ENCODE results near the gene TRMT1. TPM values are rescaled to one million over a fixed set of nuclear protein-coding genes. Genes with fewer than 3 reads are reported as not detected.

The TRMT1 gene
- total RNA-seq, 1 experiment from 2014 or later = 106 TPM

DNA sequence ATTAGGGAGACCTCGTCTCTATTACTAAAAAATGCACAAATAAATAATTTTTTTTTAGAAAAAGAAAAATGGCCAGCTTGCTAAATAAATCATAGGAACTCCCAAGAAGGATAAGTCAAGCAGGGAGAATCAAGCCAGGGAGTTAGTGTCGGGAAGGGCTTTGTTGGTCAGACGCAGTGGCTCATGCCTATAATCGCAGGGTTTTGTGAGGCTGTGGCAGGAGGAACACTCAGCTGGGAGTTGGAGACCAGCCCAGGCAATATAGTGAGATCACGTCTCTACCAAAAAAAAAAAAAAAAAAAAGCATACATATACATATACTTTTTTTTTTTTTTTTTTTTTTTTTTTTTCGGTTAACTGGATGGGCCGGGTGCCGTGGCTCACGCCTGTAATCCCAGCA is 10.5 kb upstream of the TRMT1 start:
- no peaks in the 10 kb centered on the region; the same call in none of the 2 replicates for H3K36me3 Mint-ChIP-seq
- no peak for TF ChIP-seq ZNF425 (CRISPR knock-in tag; conservative IDR thresholded peaks at IDR 0.05)
- TF ChIP-seq ZNF281 (CRISPR knock-in tag; IDR thresholded peaks at IDR 0.05) = no peak
- TF ChIP-seq E2F1 (CRISPR knock-in tag; IDR thresholded peaks at IDR 0.05) = no peak
- no peak for TF ChIP-seq OVOL2 (CRISPR knock-in tag; IDR thresholded peaks at IDR 0.05; ENCODE audit: borderline replicate concordance)
- no peak for TF ChIP-seq CBFB (CRISPR knock-in tag; IDR thresholded peaks at IDR 0.05; ENCODE audit: low read depth)
- TF ChIP-seq, protein P1, sequence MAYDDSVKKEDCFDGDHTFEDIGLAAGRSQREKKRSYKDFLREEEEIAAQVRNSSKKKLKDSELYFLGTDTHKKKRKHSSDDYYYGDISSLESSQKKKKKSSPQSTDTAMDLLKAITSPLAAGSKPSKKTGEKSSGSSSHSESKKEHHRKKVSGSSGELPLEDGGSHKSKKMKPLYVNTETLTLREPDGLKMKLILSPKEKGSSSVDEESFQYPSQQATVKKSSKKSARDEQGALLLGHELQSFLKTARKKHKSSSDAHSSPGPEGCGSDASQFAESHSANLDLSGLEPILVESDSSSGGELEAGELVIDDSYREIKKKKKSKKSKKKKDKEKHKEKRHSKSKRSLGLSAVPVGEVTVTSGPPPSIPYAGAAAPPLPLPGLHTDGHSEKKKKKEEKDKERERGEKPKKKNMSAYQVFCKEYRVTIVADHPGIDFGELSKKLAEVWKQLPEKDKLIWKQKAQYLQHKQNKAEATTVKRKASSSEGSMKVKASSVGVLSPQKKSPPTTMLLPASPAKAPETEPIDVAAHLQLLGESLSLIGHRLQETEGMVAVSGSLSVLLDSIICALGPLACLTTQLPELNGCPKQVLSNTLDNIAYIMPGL (CRISPR knock-in tag; IDR thresholded peaks at IDR 0.05) = no peak
- TF ChIP-seq, protein P2, sequence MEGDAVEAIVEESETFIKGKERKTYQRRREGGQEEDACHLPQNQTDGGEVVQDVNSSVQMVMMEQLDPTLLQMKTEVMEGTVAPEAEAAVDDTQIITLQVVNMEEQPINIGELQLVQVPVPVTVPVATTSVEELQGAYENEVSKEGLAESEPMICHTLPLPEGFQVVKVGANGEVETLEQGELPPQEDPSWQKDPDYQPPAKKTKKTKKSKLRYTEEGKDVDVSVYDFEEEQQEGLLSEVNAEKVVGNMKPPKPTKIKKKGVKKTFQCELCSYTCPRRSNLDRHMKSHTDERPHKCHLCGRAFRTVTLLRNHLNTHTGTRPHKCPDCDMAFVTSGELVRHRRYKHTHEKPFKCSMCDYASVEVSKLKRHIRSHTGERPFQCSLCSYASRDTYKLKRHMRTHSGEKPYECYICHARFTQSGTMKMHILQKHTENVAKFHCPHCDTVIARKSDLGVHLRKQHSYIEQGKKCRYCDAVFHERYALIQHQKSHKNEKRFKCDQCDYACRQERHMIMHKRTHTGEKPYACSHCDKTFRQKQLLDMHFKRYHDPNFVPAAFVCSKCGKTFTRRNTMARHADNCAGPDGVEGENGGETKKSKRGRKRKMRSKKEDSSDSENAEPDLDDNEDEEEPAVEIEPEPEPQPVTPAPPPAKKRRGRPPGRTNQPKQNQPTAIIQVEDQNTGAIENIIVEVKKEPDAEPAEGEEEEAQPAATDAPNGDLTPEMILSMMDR (IDR thresholded peaks at IDR 0.05) = no peak
- TF ChIP-seq AFF4 (CRISPR knock-in tag; IDR thresholded peaks at IDR 0.05; ENCODE audit: borderline replicate concordance) = no peak
- no peak for TF ChIP-seq SP1 (CRISPR knock-in tag; conservative IDR thresholded peaks at IDR 0.05)
- peaks cover 14% of the 10 kb centered on the region for H3K4me1 Mint-ChIP-seq
- no peak overlapping the region for H3K4me3 Mint-ChIP-seq
- no peak overlapping the region for H3K27ac Mint-ChIP-seq
- ChIA-PET POLR2A (interaction anchor here (0.6 kb wide), 1 partner anchor 69 kb away, joined by 3 read pairs; no protein-coding TSS in a partner anchor), CTCF (interaction anchor here (0.6 to 1.7 kb wide), 6 partner anchors 26 to 302 kb away, joined by 3 to 5 read pairs (median 4); no protein-coding TSS in a partner anchor)
- DNase-seq (ENCODE audit: low spot score) (no peak), ATAC-seq (no peak)
- H3K9me3 Mint-ChIP-seq = no peaks in the 10 kb centered on the region
- H3K27me3 Mint-ChIP-seq (ENCODE audit: low read depth) = no peaks in the 10 kb centered on the region

Data from WTC11 (cell line).